B cell (primary cell): Measurements from ENCODE around the gene WDR31.
A peak's percentile ranks its signal among the peaks of the same experiment; 100 is the strongest.

Experiments
- CTCF ChIP-seq: fragments of 200-600 bp; IDR thresholded peaks from one replicate; pipeline ENCODE4 v1.8.0; 2022; ENCODE audit warnings: antibody characterized with exemption, mild to moderate bottlenecking
- EZH2 ChIP-seq: IDR thresholded peaks from 2 replicates; pipeline ENCODE4 v1.6.1; 2012; ENCODE audit warnings: borderline replicate concordance, low read depth, mild to moderate bottlenecking, moderate library complexity, low read length; ENCODE audit not compliant: insufficient read depth, poor library complexity, severe bottlenecking

GRCh38 chr9:113309204-113309813, 30.8 kb downstream of the WDR31 start:
- no peak for TF ChIP-seq EZH2
- peak; percentile 67 for TF ChIP-seq CTCF
